Body of pancreas (tissue), 4 donors: ENCODE measurements around the gene PRDM16. TPM values are rescaled to one million over a fixed set of nuclear protein-coding genes. Genes with fewer than 3 reads are reported as not detected.

Experiments
- ATAC-seq: fragments of 150-250 bp; one replicate; pipeline ENCODE4 v1.9.1; 2016
- DNase-seq, 4 donors: peaks; one replicate each; pipeline ENCODE4 v3.0.0-alpha.2; 2019
- H3K27ac ChIP-seq, 4 donors: fragments of 200-600 bp; sonication (generic); 1 replicate in 3 of 4; 2 replicates in 1 of 4; pipeline versions ENCODE4 v1.5.1 to v1.6.1; 2016 to 2019; ENCODE audit warnings: mild to moderate bottlenecking in 1 of 4, mixed read lengths in 1 of 4, moderate library complexity in 1 of 4
- H3K27me3 ChIP-seq, 2 donors: fragments of 200-600 bp; sonication (generic); one replicate each; pipeline ENCODE4 v1.6.0; 2016; ENCODE audit warnings: mild to moderate bottlenecking in 1 of 2
- H3K36me3 ChIP-seq, 2 donors: fragments of 200-600 bp; sonication (generic); replicated peaks in 1 of 2; 2 replicates each; pipeline ENCODE4 v1.5.1; 2016; ENCODE audit warnings: low read depth in 2 of 2; ENCODE audit not compliant: insufficient read depth in 1 of 2
- H3K4me1 ChIP-seq: fragments of 200-600 bp; sonication (generic); one replicate; pipeline ENCODE4 v1.6.0; 2016
- H3K4me3 ChIP-seq, 2 donors: fragments of 200-600 bp; sonication (generic); 1 replicate in 1 of 2; 2 replicates in 1 of 2; pipeline ENCODE4 v1.5.1; 2016 to 2019
- H3K9me3 ChIP-seq, 3 donors: fragments of 200-600 bp; sonication (generic); 1 replicate in 2 of 3; 2 replicates in 1 of 3; pipeline ENCODE4 v1.5.1; 2016
- CTCF ChIP-seq, 7 experiments: fragments of 450-650 bp in 4 of 7; fragments of 200-600 bp in 3 of 7; sonication (generic) in 3 of 7; IDR thresholded peaks; one replicate each; pipeline ENCODE4 v1.5.1; 2016 to 2019; ENCODE audit warnings: antibody characterized with exemption in 7 of 7
- POLR2A ChIP-seq, 3 donors: fragments of 450-650 bp; IDR thresholded peaks; one replicate each; pipeline ENCODE4 v1.6.1; 2016; ENCODE audit warnings: antibody characterized with exemption in 3 of 3, mild to moderate bottlenecking in 2 of 3
- WGBS, 2 donors: methylation state at CpG; one replicate each; pipeline ENCODE4 v1.1.5; 2017; 5-methylcytosine and 5-hydroxymethylcytosine counted together
- intact Hi-C: fragments of 100-400 bp; cut with DNase I; formaldehyde crosslinking; loops from one replicate; pipeline ENCODE4 v1.15.1; 2023
- total RNA-seq, 2 donors: library from RNA; depleted of rRNA; stranded (reverse); fragments of >200 nt; gene quantifications; one replicate each; pipeline ENCODE4 v1.1.0, GENCODE V29; 2016

Gene PRDM16
- total RNA-seq, 2 donors from 2014 or later = 15.2 to 16.6 TPM

- intact Hi-C loops = no loop called here
- no peaks in the 10 kb centered on the region for H3K9me3 ChIP-seq
- H3K27me3 ChIP-seq = no peaks in the 10 kb centered on the region
- 93 to 94% methylated on average over 15 of the region's 15 CpGs for WGBS, 2 donors
- H3K36me3 ChIP-seq = no peaks in the 10 kb centered on the region
- TF ChIP-seq CTCF (IDR thresholded peaks at IDR 0.05) (no peak), POLR2A (IDR thresholded peaks at IDR 0.05) (no peak)
- no peaks in the 10 kb centered on the region for H3K4me1 ChIP-seq
- no peak overlapping the region for H3K4me3 ChIP-seq
- ATAC-seq = no peak
- DNase-seq = no peak
- no peak overlapping the region for H3K27ac ChIP-seq
These were observed 229.2 kb downstream of the PRDM16 start for GRCh38 chr1:3298197-3298596.

GRCh38 chr1:3304246-3304645 is 235.2 kb downstream of the PRDM16 start:
- no peaks in the 10 kb centered on the region for H3K27me3 ChIP-seq
- no peaks in the 10 kb centered on the region for H3K36me3 ChIP-seq
- no peak for ATAC-seq
- H3K27ac ChIP-seq = no peak overlapping the region
- DNase-seq = no peak
- TF ChIP-seq POLR2A (IDR thresholded peaks at IDR 0.05) (no peak), CTCF (IDR thresholded peaks at IDR 0.05) (no peak)
- H3K4me1 ChIP-seq = no peaks in the 10 kb centered on the region
- 72% methylated on average over 11 of the region's 11 CpGs; no CpG with 5 or more reads in 1 of the 2 donors for WGBS, 2 donors
- no peak overlapping the region for H3K4me3 ChIP-seq
- H3K9me3 ChIP-seq = no peaks in the 10 kb centered on the region
- intact Hi-C loops = no loop called here

- Histone ChIP-seq H3K27me3 (no peaks in the 10 kb centered on the region), H3K27ac (no peak overlapping the region), H3K36me3 (no peaks in the 10 kb centered on the region), H3K9me3 (no peaks in the 10 kb centered on the region), H3K4me1 (no peaks in the 10 kb centered on the region), H3K4me3 (no peak overlapping the region)
- no peak for DNase-seq
- no peak for ATAC-seq
- WGBS, 2 donors = 81 to 88% methylated on average over 8 to 10 of the region's 11 CpGs
- intact Hi-C loops = no loop called here
- TF ChIP-seq CTCF (IDR thresholded peaks at IDR 0.05) (no peak), POLR2A (IDR thresholded peaks at IDR 0.05) (no peak)
These were observed 235.7 kb downstream of the PRDM16 start for GRCh38 chr1:3304692-3305091.

GRCh38 chr1:3305156-3305555 is 236.2 kb downstream of the PRDM16 start:
- DNase-seq (no peak), ATAC-seq (no peak)
- Histone ChIP-seq H3K27me3 (no peaks in the 10 kb centered on the region), H3K4me1 (no peaks in the 10 kb centered on the region), H3K36me3 (no peaks in the 10 kb centered on the region), H3K9me3 (no peaks in the 10 kb centered on the region), H3K4me3 (no peak overlapping the region), H3K27ac (no peak overlapping the region)
- TF ChIP-seq CTCF (IDR thresholded peaks at IDR 0.05) (no peak), POLR2A (IDR thresholded peaks at IDR 0.05) (no peak)
- intact Hi-C loops = no loop called here
- WGBS, 2 donors = 91 to 94% methylated on average over 2 to 13 of the region's 13 CpGs

GRCh38 chr1:3306583-3307291 is 237.7 kb downstream of the PRDM16 start:
- no peaks in the 10 kb centered on the region for H3K4me1 ChIP-seq
- WGBS, 2 donors = 62 to 72% methylated on average over 10 of the region's 10 CpGs
- DNase-seq (no peak), ATAC-seq (no peak)
- no peak overlapping the region for H3K27ac ChIP-seq
- H3K9me3 ChIP-seq = no peaks in the 10 kb centered on the region
- no peak for TF ChIP-seq POLR2A (IDR thresholded peaks at IDR 0.05)
- no peak for TF ChIP-seq CTCF (IDR thresholded peaks at IDR 0.05)
- no peaks in the 10 kb centered on the region for H3K36me3 ChIP-seq
- H3K4me3 ChIP-seq = no peak overlapping the region
- intact Hi-C loops = no loop called here
- H3K27me3 ChIP-seq = no peaks in the 10 kb centered on the region
